ENCODE results near the gene DVL1. TPM values are rescaled to one million over a fixed set of nuclear protein-coding genes. Genes with fewer than 3 reads are reported as not detected.
A peak's percentile ranks its signal among the peaks of the same experiment; 100 is the strongest.

Gene DVL1
- total and polyA plus RNA-seq, 10 of the 15 experiments (the other 5 are each of a cell fraction or from before 2014, with no cell fraction given): 0.10 to 31.1 (median 4.6) TPM

GRCh38 chr1:1340791-1341548 is 8.2 kb downstream of the DVL1 start:
- no peak overlapping the region for H3K4me3 ChIP-seq
- CTCF ChIA-PET: no interaction called here
- no peak overlapping the region for H3K4me2 ChIP-seq (ENCODE audit: control insufficient read depth, insufficient read depth)
- no peaks in the 10 kb centered on the region for H3K27me3 ChIP-seq (replicated peaks in 1 of 2; ENCODE audit: control insufficient read depth in 2 of 2, insufficient read depth in 2 of 2, low read length in 1 of 2)
- POLR2A ChIA-PET: no interaction called here
- SMC1A ChIA-PET (ENCODE audit: uncharacterized antibody, unreplicated experiment): no interaction called here
- no peak overlapping the region for H2AFZ ChIP-seq (ENCODE audit: control insufficient read depth, low read depth, low read length)
- H3K79me2 ChIP-seq (ENCODE audit: control insufficient read depth, insufficient read depth, low read length): no peaks in the 10 kb centered on the region; the same call in 1 of the 2 replicates
- in situ Hi-C loops (cut with MboI) (no loop called here), intact Hi-C loops (cut with micrococcal nuclease; ENCODE audit: unreplicated experiment) (no loop called here)
- ATAC-seq: no peak
- no peak overlapping the region for H3K27ac ChIP-seq (ENCODE audit: control insufficient read depth, insufficient read depth)
- WGBS (ENCODE audit: insufficient coverage, insufficient replicate concordance, low lambda C conversion rate, missing lambda C conversion rate): 94% methylated on average over 36 of the region's 36 CpGs
- H3K36me3 ChIP-seq (ENCODE audit: control insufficient read depth in 2 of 2, insufficient read depth in 2 of 2, low read length in 1 of 2): peaks cover 0 to 5% of the 10 kb centered on the region in 2 experiments
- RAD21 ChIA-PET (ENCODE audit: unreplicated experiment): no interaction called here
- FAIRE-seq: no peak
- no peaks in the 10 kb centered on the region for H3K9me3 ChIP-seq (replicated peaks; ENCODE audit: control insufficient read depth, insufficient read depth, low read length)
- no peak for DNase-seq (ENCODE audit: low read depth, low spot score)
- no TSS peak for BruUV-seq (replicated peaks)
- H3K4me1 ChIP-seq (ENCODE audit: control insufficient read depth, insufficient read depth, low read length): no peaks in the 10 kb centered on the region
- peak; percentile 30; the same call in 1 of the 2 replicates for TF ChIP-seq POLR2A (IDR thresholded peaks at IDR 0.05; ENCODE audit: low read depth, low read length)
- TF ChIP-seq CUX1 (IDR thresholded peaks at IDR 0.05; ENCODE audit: insufficient replicate concordance, low read depth, low read length): no peak
- TF ChIP-seq TCF3 (IDR thresholded peaks at IDR 0.05; ENCODE audit: borderline replicate concordance, insufficient read depth, low read depth, low read length): 0 out of 2 replicates have a peak, but pooled peaks have one; percentile 20
- no peaks in the 10 kb centered on the region for H4K20me1 ChIP-seq (ENCODE audit: control insufficient read depth, insufficient read depth)
- no peak overlapping the region for H3K9ac ChIP-seq (ENCODE audit: control insufficient read depth, insufficient read depth, low read length)
